PC-9 (cell line): ENCODE measurements around the gene LIPI. TPM values are rescaled to one million over a fixed set of nuclear protein-coding genes. Genes with fewer than 3 reads are reported as not detected.
"Not testable (repeated sequence)": the region's sequence is repeated elsewhere in the genome, so short reads cannot be mapped to it uniquely, and the experiment has no call there.

Experiments used
- BruUV-seq: library from RNA; stranded (reverse); fragments of 400-500 nt; replicated peaks from 2 replicates; lab custom pipeline; 2021; lab: Mats Ljungman, UMichigan
- CTCF ChIA-PET: fragments of 300-600 bp; sonication (Branson Sonifier 250); formaldehyde crosslinking; loops from one replicate; lab custom pipeline; 2022; ENCODE audit warnings: antibody characterized with exemption; lab: Charles Lee
- POLR2A ChIA-PET: fragments of 300-600 bp; sonication (Branson Sonifier 250); formaldehyde crosslinking; loops from one replicate; lab custom pipeline; 2022; ENCODE audit warnings: antibody characterized with exemption; ENCODE audit not compliant: unreplicated experiment; lab: Charles Lee
- DNase-seq, 2 experiments: peaks; one replicate each; pipeline versions ENCODE4 v3.0.0 to v3.0.0-alpha.2; 2015 to 2022; ENCODE audit warnings: mixed read lengths in 1 of 2
- H2AFZ ChIP-seq: fragments of 200-600 bp; sonication (generic); 2 replicates; pipeline ENCODE4 v1.8.1; 2017; ENCODE audit warnings: antibody characterized with exemption
- H3F3A ChIP-seq: fragments of 200-600 bp; sonication (generic); 2 replicates; pipeline ENCODE4 v1.8.1; 2017; ENCODE audit warnings: antibody characterized with exemption, mild to moderate bottlenecking, low read depth; ENCODE audit not compliant: insufficient read depth
- H3K27ac ChIP-seq: fragments of 200-600 bp; sonication (generic); 2 replicates; pipeline ENCODE4 v1.6.1; 2016; ENCODE audit warnings: mixed run types
- H3K27me3 ChIP-seq: fragments of 200-600 bp; sonication (generic); 2 replicates; pipeline ENCODE4 v1.6.1; 2016; ENCODE audit warnings: low read depth, mixed run types; ENCODE audit not compliant: insufficient read depth
- H3K36me3 ChIP-seq: fragments of 200-600 bp; sonication (generic); 2 replicates; pipeline ENCODE4 v1.6.1; 2016; ENCODE audit warnings: low read depth, mixed run types
- H3K4me1 ChIP-seq: fragments of 200-600 bp; sonication (generic); replicated peaks from 2 replicates; pipeline ENCODE4 v1.6.1; 2016; ENCODE audit warnings: mixed run types; ENCODE audit not compliant: insufficient read depth
- H3K4me2 ChIP-seq: fragments of 200-600 bp; sonication (generic); 2 replicates; pipeline ENCODE4 v1.6.1; 2017; ENCODE audit warnings: mixed run types
- H3K4me3 ChIP-seq: fragments of 200-600 bp; sonication (generic); 2 replicates; pipeline ENCODE4 v1.6.1; 2016; ENCODE audit warnings: mixed run types
- H3K79me2 ChIP-seq: fragments of 200-600 bp; sonication (generic); 2 replicates; pipeline ENCODE4 v1.6.1; 2017; ENCODE audit warnings: low read depth, mixed run types
- H3K9me2 ChIP-seq: fragments of 200-600 bp; sonication (generic); 2 replicates; pipeline ENCODE4 v1.8.1; 2017; ENCODE audit warnings: mild to moderate bottlenecking; ENCODE audit not compliant: insufficient read depth
- H3K9me3 ChIP-seq: fragments of 200-600 bp; sonication (generic); 2 replicates; pipeline ENCODE4 v1.8.1; 2016; ENCODE audit warnings: low read depth; ENCODE audit not compliant: insufficient read depth
- H4K20me1 ChIP-seq: fragments of 200-600 bp; sonication (generic); 2 replicates; pipeline ENCODE4 v1.8.1; 2017; ENCODE audit not compliant: insufficient read depth
- CTCF ChIP-seq: fragments of 200-600 bp; sonication (generic); conservative IDR thresholded peaks from 2 replicates; pipeline ENCODE4 v1.6.1; 2017; ENCODE audit warnings: mixed run types, antibody characterized with exemption, mild to moderate bottlenecking, moderate library complexity
- EZH2 ChIP-seq: fragments of 200-600 bp; sonication (generic); IDR thresholded peaks from 2 replicates; pipeline ENCODE4 v1.8.0; 2017; ENCODE audit warnings: antibody characterized with exemption, low read depth
- intact Hi-C: fragments of 100-400 bp; cut with micrococcal nuclease; formaldehyde crosslinking; loops from one replicate; pipeline ENCODE4 v1.10.0; 2022; ENCODE audit not compliant: unreplicated experiment
- total RNA-seq: library from RNA; stranded (reverse); gene quantifications from 2 replicates; pipeline ENCODE4 v1.2.3, GENCODE V29; 2021

Gene LIPI
- total RNA-seq, 1 experiment from 2014 or later: not detected

- Histone ChIP-seq H3K9me3 (no peaks in the 10 kb centered on the region), H3K36me3 (no peaks in the 10 kb centered on the region), H3K27me3 (no peaks in the 10 kb centered on the region), H3K4me3 (no peak overlapping the region), H3K4me1 (no peaks in the 10 kb centered on the region), H3K9me2 (no peaks in the 10 kb centered on the region; the same call in 1 of the 2 replicates), H3K4me2 (no peak overlapping the region), H4K20me1 (no peaks in the 10 kb centered on the region), H3K79me2 (no peaks in the 10 kb centered on the region), H3F3A (no peaks in the 10 kb centered on the region), H2AFZ (no peak overlapping the region), H3K27ac (no peak overlapping the region)
- ChIA-PET CTCF (no interaction called here), POLR2A (no interaction called here)
- no peak for DNase-seq
- intact Hi-C loops: no loop called here
- TF ChIP-seq EZH2 (no peak), CTCF (no peak)
- BruUV-seq: no TSS peak
Measured at GRCh38 chr21:14213164-14213563, 2.4 kb upstream of the LIPI start.

- intact Hi-C loops: no loop called here
- no peak for TF ChIP-seq CTCF
- no peak for TF ChIP-seq EZH2
- H3K36me3 ChIP-seq: no peaks in the 10 kb centered on the region
- H4K20me1 ChIP-seq: no peaks in the 10 kb centered on the region
- H3K9me3 ChIP-seq: no peaks in the 10 kb centered on the region
- BruUV-seq: no TSS peak
- H3K4me2 ChIP-seq: no peak overlapping the region
- no peak overlapping the region for H3K4me3 ChIP-seq
- H3K27ac ChIP-seq: no peak overlapping the region
- no peak overlapping the region for H2AFZ ChIP-seq
- no peaks in the 10 kb centered on the region for H3K79me2 ChIP-seq
- DNase-seq: no peak
- H3K27me3 ChIP-seq: no peaks in the 10 kb centered on the region
- ChIA-PET CTCF (interaction anchor here (0.6 kb wide), 1 partner anchor 1699 kb away, joined by 3 read pairs; no protein-coding TSS in a partner anchor), POLR2A (no interaction called here)
- no peaks in the 10 kb centered on the region for H3K4me1 ChIP-seq
- no peaks in the 10 kb centered on the region for H3F3A ChIP-seq
- H3K9me2 ChIP-seq: no peaks in the 10 kb centered on the region
Measured at GRCh38 chr21:14206222-14206621, 4.5 kb downstream of the LIPI start.

- H3K9me3 ChIP-seq, H4K20me1 ChIP-seq, H2AFZ ChIP-seq, H3K4me2 ChIP-seq, CTCF ChIA-PET, intact Hi-C loops, H3F3A ChIP-seq, H3K4me3 ChIP-seq, H3K27me3 ChIP-seq, BruUV-seq, H3K27ac ChIP-seq, H3K4me1 ChIP-seq, POLR2A ChIA-PET, H3K79me2 ChIP-seq, H3K9me2 ChIP-seq, H3K36me3 ChIP-seq: not testable (repeated sequence)
- DNase-seq: peak in 1 of 2 experiments; percentile 47
Measured at GRCh38 chr21:14166463-14167223, 44.1 kb downstream of the LIPI start.

- H3K4me3 ChIP-seq: no peak overlapping the region
- no peaks in the 10 kb centered on the region for H3K4me1 ChIP-seq
- CTCF ChIA-PET: no interaction called here
- no peak overlapping the region for H3K4me2 ChIP-seq
- no peak overlapping the region for H3K27ac ChIP-seq
- H3K9me2 ChIP-seq: no peaks in the 10 kb centered on the region
- TF ChIP-seq EZH2 (no peak), CTCF (no peak)
- intact Hi-C loops: no loop called here
- no peak overlapping the region for H2AFZ ChIP-seq
- no peaks in the 10 kb centered on the region for H3K36me3 ChIP-seq
- POLR2A ChIA-PET: no interaction called here
- no peaks in the 10 kb centered on the region for H3K27me3 ChIP-seq
- no peak for DNase-seq
- H3K79me2 ChIP-seq: no peaks in the 10 kb centered on the region
- no TSS peak for BruUV-seq
- no peaks in the 10 kb centered on the region for H3F3A ChIP-seq
- no peaks in the 10 kb centered on the region for H4K20me1 ChIP-seq
- H3K9me3 ChIP-seq: no peaks in the 10 kb centered on the region
Measured at GRCh38 chr21:14143999-14144398, 66.8 kb downstream of the LIPI start.
